ENCODE data around the gene BPIFA2.

The BPIFA2 gene

DNA sequence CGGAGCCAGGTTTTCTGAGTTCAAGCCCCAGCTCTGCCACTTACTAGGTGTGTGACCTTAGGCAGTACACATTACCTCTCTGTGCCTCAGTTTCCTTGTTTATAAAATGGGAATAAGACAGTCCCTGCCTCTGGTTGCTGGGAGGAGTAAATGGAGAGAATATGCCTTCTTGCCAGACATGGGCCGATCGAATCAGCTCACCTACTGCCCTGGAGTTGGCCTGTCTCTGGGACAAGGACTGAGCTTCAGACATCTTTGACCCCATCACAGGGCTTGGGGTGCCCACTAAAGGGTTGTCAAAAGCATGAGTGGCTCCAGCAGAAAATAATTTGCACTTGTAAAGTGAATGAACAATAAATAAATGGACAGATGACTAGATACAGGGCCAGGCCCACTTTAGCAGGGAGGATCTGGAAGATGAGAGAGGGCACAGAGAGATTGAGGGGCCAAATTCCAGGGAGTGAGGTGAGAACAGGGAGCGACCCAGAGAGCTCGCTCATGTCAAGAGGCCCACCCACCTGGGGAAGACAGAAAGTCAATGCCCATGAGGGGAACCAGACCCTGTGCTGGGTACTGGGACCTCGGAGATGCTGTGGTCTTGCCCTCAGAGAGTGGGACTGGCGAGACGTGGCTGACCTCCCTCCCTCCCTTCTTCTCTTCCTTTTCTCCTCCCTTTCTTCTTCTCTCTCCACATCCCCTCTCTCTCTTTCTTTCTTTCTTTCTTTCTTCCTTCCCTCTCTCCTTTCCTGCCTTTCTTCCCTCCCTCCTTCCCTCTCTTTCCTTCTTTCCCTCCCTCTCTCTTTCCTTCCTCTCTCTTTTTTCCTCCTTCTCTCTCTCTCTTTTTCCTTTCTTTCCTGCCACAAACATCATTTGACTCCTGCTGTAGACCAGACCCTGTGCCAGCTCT is 3.9 kb upstream of the BPIFA2 start:
- Mint-ChIP-seq H3K36me3 (ENCODE audit: low read depth) (no peaks in the 10 kb centered on the region), H3K9me3 (peaks cover 8% of the 10 kb centered on the region), H3K4me3 (no peak overlapping the region), H3K4me1 (no peaks in the 10 kb centered on the region), H3K27me3 (ENCODE audit: low read depth, poor library complexity) (peaks cover 27% of the 10 kb centered on the region), H3K27ac (no peak overlapping the region)
- TF ChIP-seq, protein P1, sequence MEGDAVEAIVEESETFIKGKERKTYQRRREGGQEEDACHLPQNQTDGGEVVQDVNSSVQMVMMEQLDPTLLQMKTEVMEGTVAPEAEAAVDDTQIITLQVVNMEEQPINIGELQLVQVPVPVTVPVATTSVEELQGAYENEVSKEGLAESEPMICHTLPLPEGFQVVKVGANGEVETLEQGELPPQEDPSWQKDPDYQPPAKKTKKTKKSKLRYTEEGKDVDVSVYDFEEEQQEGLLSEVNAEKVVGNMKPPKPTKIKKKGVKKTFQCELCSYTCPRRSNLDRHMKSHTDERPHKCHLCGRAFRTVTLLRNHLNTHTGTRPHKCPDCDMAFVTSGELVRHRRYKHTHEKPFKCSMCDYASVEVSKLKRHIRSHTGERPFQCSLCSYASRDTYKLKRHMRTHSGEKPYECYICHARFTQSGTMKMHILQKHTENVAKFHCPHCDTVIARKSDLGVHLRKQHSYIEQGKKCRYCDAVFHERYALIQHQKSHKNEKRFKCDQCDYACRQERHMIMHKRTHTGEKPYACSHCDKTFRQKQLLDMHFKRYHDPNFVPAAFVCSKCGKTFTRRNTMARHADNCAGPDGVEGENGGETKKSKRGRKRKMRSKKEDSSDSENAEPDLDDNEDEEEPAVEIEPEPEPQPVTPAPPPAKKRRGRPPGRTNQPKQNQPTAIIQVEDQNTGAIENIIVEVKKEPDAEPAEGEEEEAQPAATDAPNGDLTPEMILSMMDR (IDR thresholded peaks at IDR 0.05): no peak
- DNase-seq: no peak

DNA sequence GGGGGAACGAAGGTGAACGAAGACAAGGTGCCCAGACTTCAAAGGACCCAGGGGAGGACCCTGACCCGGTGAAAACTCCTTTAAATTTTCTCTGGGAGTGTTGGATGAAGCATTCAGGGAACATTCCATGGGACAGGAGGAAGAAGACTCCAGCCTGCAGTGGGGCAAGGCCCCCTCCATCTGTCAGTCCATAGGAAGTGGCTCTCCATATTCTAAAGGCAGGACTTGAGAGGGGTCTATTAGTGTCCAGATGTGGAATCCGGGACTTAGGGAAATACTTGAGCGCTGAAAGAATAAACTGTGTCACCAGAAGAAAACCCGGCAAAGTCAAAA is 3.2 kb upstream of the BPIFA2 start:
- H3K36me3 Mint-ChIP-seq (ENCODE audit: low read depth): no peaks in the 10 kb centered on the region
- TF ChIP-seq, protein P1 (IDR thresholded peaks at IDR 0.05): no peak
- no peak overlapping the region for H3K4me3 Mint-ChIP-seq

DNA sequence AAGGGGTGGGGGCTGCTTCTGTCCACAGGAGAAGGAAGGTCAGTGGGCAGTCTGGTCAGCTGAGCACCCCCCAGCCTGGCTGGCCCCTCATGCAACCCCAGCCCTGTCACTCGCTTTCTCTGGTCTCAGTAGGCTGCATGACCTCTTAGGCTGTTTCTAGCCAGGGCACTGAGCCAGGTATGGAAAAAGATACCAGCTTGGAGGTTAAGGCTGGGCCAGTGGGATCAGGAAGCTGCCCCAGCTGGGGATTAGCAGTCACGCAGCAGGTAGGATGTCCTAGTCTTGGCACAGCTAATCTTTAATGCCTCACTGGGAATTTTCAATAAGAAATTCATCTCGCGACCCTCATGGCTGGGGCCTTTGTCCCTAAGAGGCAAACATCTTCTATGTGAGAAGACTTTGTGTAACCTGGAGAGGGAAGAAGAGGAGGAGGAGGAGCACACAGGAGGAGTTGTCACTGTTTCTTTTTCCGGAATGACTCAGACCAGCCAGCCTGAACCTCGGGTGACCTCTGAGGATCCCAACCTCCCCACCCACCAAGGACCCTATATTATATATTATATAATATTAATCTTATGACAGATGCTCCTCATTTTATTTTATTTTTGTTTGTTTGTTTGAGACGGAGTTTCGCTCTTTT is 2.4 kb upstream of the BPIFA2 start:
- DNase-seq: no peak
- no peaks in the 10 kb centered on the region for H3K4me1 Mint-ChIP-seq
- H3K27me3 Mint-ChIP-seq (ENCODE audit: low read depth, poor library complexity): peaks cover 18% of the 10 kb centered on the region
- H3K27ac Mint-ChIP-seq: no peak overlapping the region
- H3K36me3 Mint-ChIP-seq (ENCODE audit: low read depth): no peaks in the 10 kb centered on the region
- H3K9me3 Mint-ChIP-seq: peaks cover 20% of the 10 kb centered on the region
- TF ChIP-seq, protein P1 (IDR thresholded peaks at IDR 0.05): no peak
- H3K4me3 Mint-ChIP-seq: no peak overlapping the region

More for the DNA sequence above, 3.2 kb upstream of the BPIFA2 start:
- Mint-ChIP-seq H3K27me3 (ENCODE audit: low read depth, poor library complexity) (peaks cover 23% of the 10 kb centered on the region), H3K4me1 (no peaks in the 10 kb centered on the region), H3K27ac (no peak overlapping the region), H3K9me3 (peaks cover 13% of the 10 kb centered on the region)
- no peak for DNase-seq

DNA sequence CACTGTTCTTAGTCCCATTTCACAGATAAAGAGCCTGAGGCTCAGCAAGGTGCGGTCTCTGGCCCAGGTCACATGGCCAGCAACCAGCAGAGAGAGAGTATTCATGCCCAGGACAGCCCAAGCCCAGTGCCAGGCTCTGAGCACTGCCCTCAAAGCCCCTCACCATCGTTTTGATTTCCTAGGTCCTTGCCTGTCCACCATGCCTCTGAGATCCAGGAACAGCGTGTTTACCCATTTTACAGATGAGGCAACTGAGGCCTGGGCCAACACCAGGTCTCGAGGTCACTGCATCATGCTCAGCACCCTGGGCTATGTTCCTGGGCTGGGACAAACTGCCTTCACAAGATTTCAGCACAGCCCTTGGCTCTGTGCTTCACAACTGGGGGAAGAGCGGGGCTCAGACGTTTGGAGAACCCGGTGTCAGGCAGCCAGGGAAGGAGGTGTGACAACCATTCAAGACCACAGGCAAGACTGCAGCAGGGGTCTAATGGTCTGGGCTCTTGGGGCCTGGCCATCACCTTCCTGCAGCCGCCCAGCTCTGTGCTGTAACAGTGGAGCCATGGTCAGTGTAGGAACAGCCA is 1.3 kb upstream of the BPIFA2 start:
- H3K27ac Mint-ChIP-seq: no peak overlapping the region
- no peaks in the 10 kb centered on the region for H3K36me3 Mint-ChIP-seq (ENCODE audit: low read depth)
- DNase-seq: no peak
- peaks cover 30% of the 10 kb centered on the region for H3K9me3 Mint-ChIP-seq
- TF ChIP-seq, protein P1 (IDR thresholded peaks at IDR 0.05): no peak
- no peak overlapping the region for H3K4me3 Mint-ChIP-seq
- H3K4me1 Mint-ChIP-seq: no peaks in the 10 kb centered on the region
- peaks cover 18% of the 10 kb centered on the region for H3K27me3 Mint-ChIP-seq (ENCODE audit: low read depth, poor library complexity)

DNA sequence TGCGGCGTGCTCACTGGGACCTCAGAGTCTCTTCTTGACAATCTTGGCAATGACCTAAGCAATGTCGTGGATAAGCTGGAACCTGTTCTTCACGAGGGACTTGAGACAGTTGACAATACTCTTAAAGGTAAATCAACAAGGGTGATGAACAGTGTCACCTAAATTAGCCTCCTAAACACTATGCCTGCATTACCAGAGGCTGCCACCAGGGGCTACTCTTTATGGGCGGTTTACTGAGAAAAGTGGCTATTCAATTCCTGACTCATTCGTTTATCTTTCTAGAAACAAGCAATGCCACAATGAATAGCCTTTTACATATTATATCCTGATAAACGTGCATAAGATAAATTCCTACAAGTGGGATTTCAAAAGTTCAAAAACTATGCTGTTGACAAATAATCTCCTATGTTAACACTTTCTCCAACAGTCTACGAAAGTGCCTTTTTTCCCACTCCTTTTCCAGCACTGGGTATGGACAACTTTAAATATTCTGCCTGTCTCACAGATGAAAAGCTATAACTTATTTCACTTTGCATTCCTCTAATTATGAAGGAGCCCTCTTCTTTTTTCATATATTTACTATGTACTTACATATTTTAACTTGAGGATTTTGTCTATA is 1.3 kb downstream of the BPIFA2 start:
- no peaks in the 10 kb centered on the region for H3K4me1 Mint-ChIP-seq
- no peaks in the 10 kb centered on the region for H3K36me3 Mint-ChIP-seq (ENCODE audit: low read depth)
- TF ChIP-seq, protein P1 (IDR thresholded peaks at IDR 0.05): peak; percentile 47
- peaks cover 30% of the 10 kb centered on the region for H3K9me3 Mint-ChIP-seq
- H3K4me3 Mint-ChIP-seq: no peak overlapping the region
- peaks cover 11% of the 10 kb centered on the region for H3K27me3 Mint-ChIP-seq (ENCODE audit: low read depth, poor library complexity)
- no peak overlapping the region for H3K27ac Mint-ChIP-seq
- peak; percentile 21 for DNase-seq
